Endothelial cell of umbilical vein (primary cell): ENCODE results near the gene TPCN1. TPM values are rescaled to one million over a fixed set of nuclear protein-coding genes. Genes with fewer than 3 reads are reported as not detected.

ENCODE experiments used
- BruUV-seq: library from RNA; stranded (reverse); fragments of 400-500 nt; replicated peaks from 2 replicates; lab custom pipeline; 2021; lab: Mats Ljungman, UMichigan
- CTCF ChIA-PET: fragments of 300-600, 350-600 bp; sonication (Branson Sonifier 250); formaldehyde crosslinking; loops from one replicate; lab custom pipeline; 2021; ENCODE audit warnings: antibody characterized with exemption, inconsistent platforms; lab: Charles Lee
- POLR2A ChIA-PET: fragments of 300-600, 350-600 bp; sonication (Branson Sonifier 250); formaldehyde crosslinking; loops from one replicate; lab custom pipeline; 2021; ENCODE audit warnings: antibody characterized with exemption, inconsistent platforms; lab: Charles Lee
- DNase-seq: peaks from one replicate; pipeline ENCODE4 v3.0.0-alpha.2; 2011; ENCODE audit warnings: low read depth, low spot score
- FAIRE-seq: peaks from 2 replicates; lab custom pipeline; 2011; peaks lifted over from hg19 to GRCh38; lab: Jason Lieb, UNC
- H2AFZ ChIP-seq: 2 replicates; pipeline ENCODE4 v1.6.0; 2012; ENCODE audit warnings: low read depth, low read length, control low read depth, inconsistent platforms
- H3K27ac ChIP-seq: 2 replicates; pipeline ENCODE4 v1.5.1; 2011; ENCODE audit warnings: low read depth, mild to moderate bottlenecking, control low read depth, low read length, moderate library complexity; ENCODE audit not compliant: insufficient read depth
- H3K27me3 ChIP-seq, 2 experiments: 2 replicates each; pipeline versions ENCODE4 v1.6.0 to v1.6.1; 2011; ENCODE audit warnings: low read length in 2 of 2, mixed read lengths in 1 of 2; ENCODE audit not compliant: control insufficient read depth in 2 of 2, insufficient read depth in 2 of 2
- H3K36me3 ChIP-seq, 2 experiments: 2 replicates in 1 of 2; 3 replicates in 1 of 2; pipeline ENCODE4 v1.5.1; 2011; ENCODE audit warnings: low read length in 2 of 2, mild to moderate bottlenecking in 1 of 2, moderate library complexity in 1 of 2; ENCODE audit not compliant: control insufficient read depth in 2 of 2, insufficient read depth in 2 of 2; ENCODE audit errors: extremely low read depth in 1 of 2
- H3K4me1 ChIP-seq: 3 replicates; pipeline ENCODE4 v1.5.1; 2011; ENCODE audit warnings: mild to moderate bottlenecking, low read length; ENCODE audit not compliant: control insufficient read depth, insufficient read depth; ENCODE audit errors: extremely low read depth
- H3K4me2 ChIP-seq: 2 replicates; pipeline ENCODE4 v1.6.1; 2011; ENCODE audit warnings: low read length, control low read depth, mixed read lengths; ENCODE audit not compliant: insufficient read depth
- H3K4me3 ChIP-seq, 3 experiments: fragments of 200-600 bp in 1 of 3; sonication (generic), shearing (Covaris generic) in 1 of 3; replicated peaks in 1 of 3; 2 replicates each; pipeline ENCODE4 v1.5.1; 2011 to 2016; ENCODE audit warnings: control low read depth in 3 of 3, low read length in 3 of 3, mild to moderate bottlenecking in 2 of 3, inconsistent platforms in 1 of 3, low read depth in 1 of 3, moderate library complexity in 1 of 3; ENCODE audit not compliant: insufficient read depth in 1 of 3
- H3K79me2 ChIP-seq: 2 replicates; pipeline ENCODE4 v1.6.0; 2012; ENCODE audit warnings: low read length, inconsistent platforms; ENCODE audit not compliant: control insufficient read depth, insufficient read depth
- H3K9ac ChIP-seq: replicated peaks from 2 replicates; pipeline ENCODE3; 2011; ENCODE audit warnings: low read length, control low read depth; ENCODE audit not compliant: insufficient read depth; ENCODE audit errors: extremely low read depth
- H3K9me1 ChIP-seq: replicated peaks from 3 replicates; pipeline ENCODE4 v1.6.0; 2011; ENCODE audit warnings: mild to moderate bottlenecking, low read length; ENCODE audit not compliant: control insufficient read depth, insufficient read depth; ENCODE audit errors: extremely low read depth
- H3K9me3 ChIP-seq: replicated peaks from 2 replicates; pipeline ENCODE4 v1.5.1; 2012; ENCODE audit warnings: low read length, inconsistent platforms; ENCODE audit not compliant: control insufficient read depth, insufficient read depth
- H4K20me1 ChIP-seq: replicated peaks from 2 replicates; pipeline ENCODE3; 2011; ENCODE audit warnings: mild to moderate bottlenecking, low read length; ENCODE audit not compliant: control insufficient read depth, insufficient read depth; ENCODE audit errors: extremely low read depth
- EZH2 ChIP-seq: IDR thresholded peaks from 2 replicates; pipeline ENCODE4 v1.6.1; 2012; ENCODE audit warnings: borderline replicate concordance, low read depth, mild to moderate bottlenecking, moderate library complexity, low read length, inconsistent platforms; ENCODE audit not compliant: severe bottlenecking
- FOS ChIP-seq: IDR thresholded peaks from 2 replicates; pipeline ENCODE4 v1.6.1; 2011; ENCODE audit warnings: mild to moderate bottlenecking, low read length, moderate library complexity, borderline replicate concordance; ENCODE audit not compliant: insufficient read depth
- GATA2 ChIP-seq: IDR thresholded peaks from 2 replicates; pipeline ENCODE4 v1.7.0; 2011; ENCODE audit warnings: low read depth, mild to moderate bottlenecking, moderate library complexity, mixed read lengths, low read length; ENCODE audit not compliant: insufficient read length, insufficient read depth
- JUN ChIP-seq: IDR thresholded peaks from 2 replicates; pipeline ENCODE4 v1.6.1; 2011; ENCODE audit warnings: borderline replicate concordance, low read depth; ENCODE audit not compliant: insufficient read length, insufficient read depth
- MYC ChIP-seq: IDR thresholded peaks from one replicate; pipeline ENCODE4 v1.6.1; 2011; ENCODE audit warnings: mild to moderate bottlenecking, low read depth, low read length
- POLR2A ChIP-seq: IDR thresholded peaks from 2 replicates; pipeline ENCODE4 v1.6.1; 2012; ENCODE audit warnings: low read depth, mild to moderate bottlenecking, control low read depth, low read length
- POLR2AphosphoS5 ChIP-seq: IDR thresholded peaks from 2 replicates; pipeline ENCODE4 v1.6.1; 2012; ENCODE audit warnings: low read depth, mild to moderate bottlenecking, control low read depth, low read length, moderate library complexity; ENCODE audit not compliant: insufficient read depth
- dilution Hi-C: fragments of 300-500 bp; cut with MboI; formaldehyde crosslinking; loops from one replicate; pipeline ENCODE4 v1.15.0; 2019; ENCODE audit warnings: low sequenced_read_pairs; ENCODE audit not compliant: extremely low pct_ligation_motif_present
- intact Hi-C: fragments of 100-400 bp; cut with micrococcal nuclease; formaldehyde crosslinking; loops from one replicate; pipeline ENCODE4 v1.10.0; 2022
- polyA plus RNA-seq, 4 experiments: library from polyadenylated mRNA; depleted of rRNA in 3 of 4; stranded (reverse) in 3 of 4; unstranded in 1 of 4; fragments of >200 nt; gene quantifications; 2 replicates each; pipeline versions ENCODE4 v1.2.1 to v1.2.3, GENCODE V29; 2011 to 2012; ENCODE audit warnings: missing spikeins in 1 of 4
- total RNA-seq: library from RNA; stranded (reverse); gene quantifications from 2 replicates; pipeline ENCODE4 v1.2.3, GENCODE V29; 2021
- TF ChIP-seq, protein P1 (sequence below): IDR thresholded peaks from 2 replicates; pipeline ENCODE4 v1.6.1; 2011; ENCODE audit not compliant: insufficient read depth, insufficient read length
- TF ChIP-seq, protein P2 (sequence below), 2 donors: IDR thresholded peaks; 1 replicate in 1 of 2; 2 replicates in 1 of 2; pipeline ENCODE4 v1.5.1; 2011; ENCODE audit warnings: low read length in 2 of 2, mild to moderate bottlenecking in 2 of 2, moderate library complexity in 2 of 2, control low read depth in 1 of 2, inconsistent platforms in 1 of 2, low read depth in 1 of 2; ENCODE audit not compliant: insufficient read depth in 1 of 2; ENCODE audit errors: extremely low read depth in 1 of 2

The TPCN1 gene
- total and polyA plus RNA-seq, 2 donors (not counting 3 experiments of a cell fraction or from before 2014, with no cell fraction given): 19.5 to 28.3 TPM

DNA sequence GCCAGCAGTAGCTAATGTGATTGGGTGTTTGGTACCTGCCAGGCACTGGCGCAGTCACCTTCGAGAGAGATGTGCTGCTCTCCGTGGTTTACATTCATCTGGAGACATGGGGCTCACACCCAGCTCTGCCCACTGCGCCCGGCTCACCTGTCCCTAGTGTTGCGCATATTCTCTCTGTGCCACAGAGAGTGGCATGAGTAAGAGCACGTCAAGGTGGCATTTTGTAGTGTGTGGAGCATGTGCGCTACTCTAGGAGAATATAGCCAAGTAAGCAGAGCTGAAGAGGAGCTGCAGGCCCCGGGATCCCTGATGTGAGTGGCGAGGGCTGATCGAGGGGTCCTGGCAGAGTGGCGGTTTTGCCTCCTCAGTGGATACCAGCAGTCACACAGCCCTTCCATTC is 46.9 kb downstream of the TPCN1 start:
- no peaks in the 10 kb centered on the region for H4K20me1 ChIP-seq
- no peaks in the 10 kb centered on the region for H3K4me1 ChIP-seq
- H3K27ac ChIP-seq: no peak overlapping the region
- CTCF ChIA-PET: no interaction called here
- BruUV-seq: no TSS peak
- H3K79me2 ChIP-seq: no peaks in the 10 kb centered on the region
- H2AFZ ChIP-seq: no peak overlapping the region
- no peak overlapping the region for H3K4me3 ChIP-seq
- H3K9me1 ChIP-seq: no peaks in the 10 kb centered on the region
- no peak overlapping the region for H3K9ac ChIP-seq
- FAIRE-seq (no peak), DNase-seq (no peak)
- H3K36me3 ChIP-seq: peaks cover 0 to 16% of the 10 kb centered on the region in 2 experiments
- TF ChIP-seq POLR2A: no peak
- TF ChIP-seq, protein P1, sequence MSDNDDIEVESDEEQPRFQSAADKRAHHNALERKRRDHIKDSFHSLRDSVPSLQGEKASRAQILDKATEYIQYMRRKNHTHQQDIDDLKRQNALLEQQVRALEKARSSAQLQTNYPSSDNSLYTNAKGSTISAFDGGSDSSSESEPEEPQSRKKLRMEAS: no peak
- TF ChIP-seq, protein P2, sequence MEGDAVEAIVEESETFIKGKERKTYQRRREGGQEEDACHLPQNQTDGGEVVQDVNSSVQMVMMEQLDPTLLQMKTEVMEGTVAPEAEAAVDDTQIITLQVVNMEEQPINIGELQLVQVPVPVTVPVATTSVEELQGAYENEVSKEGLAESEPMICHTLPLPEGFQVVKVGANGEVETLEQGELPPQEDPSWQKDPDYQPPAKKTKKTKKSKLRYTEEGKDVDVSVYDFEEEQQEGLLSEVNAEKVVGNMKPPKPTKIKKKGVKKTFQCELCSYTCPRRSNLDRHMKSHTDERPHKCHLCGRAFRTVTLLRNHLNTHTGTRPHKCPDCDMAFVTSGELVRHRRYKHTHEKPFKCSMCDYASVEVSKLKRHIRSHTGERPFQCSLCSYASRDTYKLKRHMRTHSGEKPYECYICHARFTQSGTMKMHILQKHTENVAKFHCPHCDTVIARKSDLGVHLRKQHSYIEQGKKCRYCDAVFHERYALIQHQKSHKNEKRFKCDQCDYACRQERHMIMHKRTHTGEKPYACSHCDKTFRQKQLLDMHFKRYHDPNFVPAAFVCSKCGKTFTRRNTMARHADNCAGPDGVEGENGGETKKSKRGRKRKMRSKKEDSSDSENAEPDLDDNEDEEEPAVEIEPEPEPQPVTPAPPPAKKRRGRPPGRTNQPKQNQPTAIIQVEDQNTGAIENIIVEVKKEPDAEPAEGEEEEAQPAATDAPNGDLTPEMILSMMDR (IDR thresholded peaks at IDR 0.05; ENCODE audit: extremely low read depth in 1 of 2, insufficient read depth in 1 of 2, low read depth in 1 of 2, low read length in 2 of 2): no peak
- TF ChIP-seq MYC: no peak
- TF ChIP-seq POLR2AphosphoS5: no peak
- no peak for TF ChIP-seq EZH2
- TF ChIP-seq JUN: no peak
- no peak for TF ChIP-seq FOS
- no peak for TF ChIP-seq GATA2
- H3K27me3 ChIP-seq: no peaks in the 10 kb centered on the region
- no peak overlapping the region for H3K4me2 ChIP-seq
- intact Hi-C loops: no loop called here
- no peaks in the 10 kb centered on the region for H3K9me3 ChIP-seq
- POLR2A ChIA-PET: no interaction called here
- dilution Hi-C loops: no loop called here
